Daoy (cell line): ENCODE measurements around the gene FXYD6. TPM values are rescaled to one million over a fixed set of nuclear protein-coding genes. Genes with fewer than 3 reads are reported as not detected.
A peak's percentile ranks its signal among the peaks of the same experiment; 100 is the strongest.
"Not testable (repeated sequence)": the region's sequence is repeated elsewhere in the genome, so short reads cannot be mapped to it uniquely, and the experiment has no call there.

Experiments
- DNase-seq: peaks from one replicate; pipeline ENCODE4 v3.0.0-alpha.2; 2015; ENCODE audit warnings: low read depth
- total RNA-seq: library from RNA; depleted of rRNA; stranded (reverse); fragments of >200 nt; shearing (Covaris generic); gene quantifications from 2 replicates; pipeline ENCODE4 v1.2.3, GENCODE V29; 2014; rRNA removed

FXYD6 gene
- total RNA-seq, result 15.8 and 15.9 TPM in 2 replicates

GRCh38 chr11:117876341-117877119 lies at the start of gene FXYD6:
TSS of gene FXYD6 (minus strand) at chr11:117876658. CDS start at chr11:117842776, 33,882 bp downstream.
- peak; percentile 62 for DNase-seq

DNA sequence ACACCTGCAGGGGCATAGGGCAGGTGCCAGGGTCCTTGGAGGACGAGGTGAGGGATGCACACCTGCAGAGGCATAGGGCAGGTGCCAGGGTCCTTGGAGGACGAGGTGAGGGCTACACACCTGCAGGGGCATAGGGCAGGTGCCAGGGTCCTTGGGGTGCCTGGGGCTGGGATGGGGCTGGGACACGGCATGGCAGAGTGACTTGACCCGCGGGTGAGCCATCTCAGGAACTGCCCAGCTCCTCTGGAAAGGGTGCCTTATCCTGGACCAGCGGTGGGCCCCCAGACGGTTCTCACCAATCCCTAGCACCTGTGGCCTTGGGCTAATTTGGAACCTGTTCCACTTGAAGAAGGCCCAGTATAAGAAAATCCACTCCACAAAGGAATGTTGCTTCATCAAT lies 49.7 kb upstream of the FXYD6 start:
- not testable (repeated sequence) for DNase-seq

DNA sequence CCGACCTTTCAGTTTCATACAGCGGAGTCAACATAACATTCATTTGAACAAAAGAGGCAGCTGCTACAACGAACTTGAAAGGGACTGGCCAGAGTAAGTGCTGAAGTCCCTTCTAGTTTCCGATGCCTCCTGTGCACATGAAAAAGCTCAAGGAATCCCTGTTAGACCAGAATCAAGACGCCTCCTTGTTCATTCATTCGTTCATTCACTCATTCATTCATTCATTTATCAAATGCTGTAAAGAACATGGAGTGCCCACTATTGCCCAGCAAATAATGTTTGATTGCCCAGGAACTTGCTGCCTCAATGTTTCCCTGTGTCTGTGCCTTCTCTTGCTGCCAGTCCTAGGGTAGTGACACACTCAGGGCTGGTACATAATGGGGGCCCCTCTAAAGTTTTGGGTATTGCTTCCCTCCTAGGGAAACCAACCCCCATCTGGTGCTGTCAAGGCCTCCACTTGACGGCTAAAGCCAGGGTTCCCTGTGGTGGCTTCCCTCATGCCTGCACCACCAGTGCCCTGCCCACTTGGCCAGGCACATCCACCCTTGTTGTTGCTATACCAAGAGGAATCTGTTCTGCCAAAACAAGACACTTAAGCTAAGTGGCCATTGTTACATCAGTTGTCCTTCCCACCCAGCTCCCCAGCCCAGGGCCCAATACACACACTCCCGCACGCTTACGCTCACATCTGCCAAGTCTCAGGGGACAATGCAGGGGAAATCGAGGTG lies 48.9 kb upstream of the FXYD6 start:
- DNase-seq, result no peak

DNA sequence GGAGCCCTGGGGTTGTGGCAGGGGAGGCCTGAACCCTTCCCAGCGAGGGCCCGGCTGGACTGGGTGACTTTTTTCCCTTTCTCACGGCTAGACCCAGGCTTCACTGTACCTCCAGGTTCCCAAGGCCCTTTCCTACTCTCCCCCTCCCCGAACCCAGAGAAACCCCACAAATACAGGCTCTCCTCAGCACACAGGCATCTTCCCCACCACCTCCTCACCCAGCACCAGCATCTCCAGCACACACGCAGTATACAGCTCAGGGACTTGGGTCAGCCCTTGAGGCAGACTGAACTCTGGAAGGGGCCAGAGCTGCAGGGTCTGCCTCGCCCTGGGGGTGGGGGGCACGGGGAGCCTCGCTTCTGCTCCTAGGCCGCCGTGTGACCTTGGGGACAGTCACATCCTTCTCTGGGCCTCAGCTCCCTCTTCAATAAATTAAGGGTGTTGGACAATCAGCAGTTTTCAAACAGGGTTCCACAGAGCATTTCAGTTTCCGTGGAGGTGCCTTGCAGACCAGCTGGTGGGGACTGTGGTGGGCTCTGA lies 48.2 kb upstream of the FXYD6 start:
- no peak for DNase-seq

DNA sequence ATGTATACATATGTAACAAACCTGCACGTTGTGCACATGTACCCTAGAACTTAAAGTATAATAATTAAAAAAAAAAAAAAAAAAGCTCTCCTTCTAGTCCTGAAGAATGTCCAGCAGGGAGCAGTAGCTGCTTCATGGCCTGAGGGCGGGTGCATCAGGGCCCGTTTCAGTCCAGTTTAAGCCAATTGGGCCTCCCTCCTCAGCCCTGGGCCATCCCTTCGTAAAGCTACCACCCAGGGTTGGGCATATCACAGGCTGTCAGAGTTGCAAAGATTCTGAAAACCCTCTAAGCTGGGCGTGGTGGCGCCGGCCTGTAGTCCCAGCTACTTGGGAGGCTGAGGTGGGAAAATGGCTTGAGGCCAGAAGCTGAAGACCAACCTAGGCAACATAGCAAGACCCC lies 47.3 kb upstream of the FXYD6 start:
- no peak for DNase-seq

DNA sequence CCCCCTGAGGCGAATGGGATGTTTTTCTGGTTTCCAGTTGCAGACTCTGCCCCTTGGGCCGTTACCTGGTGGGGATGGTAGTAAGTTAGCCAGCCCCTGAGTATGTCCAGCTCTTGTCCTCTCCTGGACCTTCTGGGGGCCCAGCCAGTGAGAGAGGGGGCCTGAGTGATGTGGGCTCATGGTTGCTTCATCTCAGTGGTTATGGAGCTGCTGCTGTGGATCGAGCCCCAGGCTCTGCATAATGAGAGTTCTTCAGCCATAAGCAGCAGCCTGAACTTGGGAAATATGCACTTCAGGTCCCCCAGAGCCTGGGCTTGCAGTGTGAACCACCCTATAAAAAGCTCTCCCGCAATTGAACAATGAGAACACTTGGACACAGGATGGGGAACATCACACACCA lies 46.8 kb upstream of the FXYD6 start:
- no peak for DNase-seq

DNA sequence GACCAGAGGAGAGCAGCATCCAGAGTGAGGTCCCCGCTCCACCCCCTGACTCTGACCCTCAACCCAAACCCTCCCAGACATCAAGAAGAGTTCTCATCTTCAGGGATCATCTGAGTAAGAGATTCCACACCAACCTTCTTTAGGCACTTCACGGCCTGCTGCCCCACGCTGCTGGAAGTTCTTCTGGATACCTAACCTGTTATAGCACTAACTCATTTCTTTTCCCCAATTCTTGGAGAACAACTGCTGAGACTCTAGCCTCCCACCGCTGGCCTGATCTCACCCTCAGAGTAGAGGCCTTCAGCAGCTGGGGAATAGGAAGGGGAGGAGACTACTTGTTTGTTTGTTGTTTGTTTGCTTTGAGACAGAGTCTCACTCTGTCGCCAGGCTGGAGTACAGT lies 45.4 kb upstream of the FXYD6 start:
- DNase-seq, result no peak

DNA sequence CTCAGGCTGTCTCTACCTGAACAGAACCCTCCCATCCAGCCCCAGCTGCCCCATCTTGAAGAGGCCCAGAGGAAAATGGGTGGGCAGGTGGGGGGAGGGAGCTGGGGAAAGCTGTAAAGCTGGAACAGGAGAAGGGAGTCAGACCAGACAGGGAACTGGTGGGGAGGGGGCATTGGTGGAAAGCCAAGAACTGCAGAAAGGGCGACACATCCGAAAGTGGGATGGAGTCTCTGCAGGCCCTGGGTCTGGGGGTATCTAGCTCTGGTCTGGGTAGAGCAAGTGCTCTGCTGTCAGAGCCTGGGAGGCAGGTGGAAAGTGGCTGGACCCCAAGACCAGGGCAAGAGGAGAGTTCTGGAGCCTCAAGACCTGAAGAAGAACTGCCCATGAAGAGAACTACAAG lies 45.0 kb upstream of the FXYD6 start:
- DNase-seq, result no peak

DNA sequence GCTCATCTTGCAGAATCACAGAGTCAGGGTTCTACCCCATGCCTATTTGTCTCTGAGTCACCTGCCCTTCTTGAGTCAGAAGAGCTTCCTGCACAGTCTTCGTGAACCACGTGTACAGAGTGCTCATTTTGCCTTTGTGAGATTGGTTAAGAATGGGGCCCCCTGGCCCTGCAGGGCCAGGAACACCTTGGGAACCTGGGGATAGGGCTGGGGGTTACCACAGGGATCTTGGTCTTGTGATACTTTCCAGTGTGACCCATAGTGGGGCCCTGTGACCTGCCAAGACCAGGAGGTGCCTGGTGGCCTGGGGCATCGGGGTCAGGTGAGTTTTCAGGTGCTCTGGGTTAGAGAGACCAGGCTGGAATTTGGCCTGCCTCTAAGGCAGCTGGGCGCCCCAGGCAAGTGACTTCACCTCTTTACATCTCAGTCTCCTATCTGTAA lies 43.3 kb upstream of the FXYD6 start:
- DNase-seq, result peak; percentile 41

DNA sequence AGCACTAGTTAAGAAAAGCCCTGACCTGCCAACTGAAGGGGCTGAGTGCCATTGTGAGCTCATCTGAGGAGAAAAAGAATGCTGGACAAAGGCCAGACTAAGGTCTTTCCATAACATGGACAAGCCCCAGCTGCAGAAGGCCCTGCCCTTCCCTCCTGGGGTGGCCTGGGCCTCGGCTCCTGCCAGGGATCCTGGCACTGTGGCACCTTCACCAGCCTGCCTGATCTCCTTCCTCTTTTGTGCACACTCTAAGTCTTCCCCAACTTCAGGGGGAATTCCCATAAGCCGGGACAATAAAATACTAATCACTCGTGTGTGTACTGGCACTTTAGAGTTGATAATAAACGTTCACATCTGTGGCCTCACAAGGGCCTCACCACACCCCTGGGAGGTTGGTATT lies 42.9 kb upstream of the FXYD6 start:
- no peak for DNase-seq

DNA sequence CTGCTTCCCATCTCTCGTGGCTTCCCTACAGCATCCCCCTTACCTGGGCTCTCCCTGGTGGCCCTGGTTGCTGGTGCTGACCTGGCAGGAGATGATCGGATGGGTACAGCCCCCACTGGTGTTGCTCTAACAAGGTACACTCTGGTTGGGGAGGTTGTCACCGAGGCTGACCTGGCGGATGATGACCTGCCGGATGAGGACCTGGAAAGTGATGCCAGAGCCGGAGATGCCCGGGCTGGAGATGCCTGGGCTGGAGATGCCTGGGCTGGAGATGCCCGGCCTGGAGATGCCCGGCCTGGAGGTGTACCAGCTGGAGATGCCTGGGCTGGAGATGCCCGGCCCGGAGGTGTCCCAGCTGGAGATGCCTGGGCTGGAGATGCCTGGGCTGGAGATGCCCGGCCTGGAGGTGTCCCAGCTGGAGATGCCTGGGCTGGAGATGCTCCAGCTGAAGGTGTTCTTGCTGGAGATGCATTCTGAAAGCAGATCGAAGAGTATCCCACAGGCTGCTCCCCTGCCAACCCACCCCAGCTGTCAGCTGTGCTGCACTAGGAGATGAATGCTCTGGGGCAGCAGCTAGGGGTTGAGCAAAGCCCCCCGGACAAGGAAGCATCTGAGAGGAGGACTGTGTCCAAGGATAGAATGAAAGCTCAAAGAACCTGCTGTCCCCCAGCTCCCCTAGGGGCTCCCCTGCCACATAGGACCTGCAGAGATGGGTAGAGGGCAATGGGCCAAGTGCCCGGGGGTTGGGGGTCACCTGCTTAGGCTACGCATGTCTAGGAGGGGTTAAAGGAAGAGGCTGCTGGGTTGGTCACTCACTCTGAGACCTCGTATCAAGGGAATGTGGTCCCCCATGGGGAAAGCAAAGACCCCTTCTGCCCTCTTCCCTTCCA lies 42.2 kb upstream of the FXYD6 start:
- DNase-seq, result no peak

GRCh38 chr11:117917591-117918151 lies 41.2 kb upstream of the FXYD6 start:
- no peak for DNase-seq

- DNase-seq, result no peak
Observed at GRCh38 chr11:117916956-117917355, 40.5 kb upstream of the FXYD6 start.

GRCh38 chr11:117915672-117916235 lies 39.3 kb upstream of the FXYD6 start:
- no peak for DNase-seq

DNA sequence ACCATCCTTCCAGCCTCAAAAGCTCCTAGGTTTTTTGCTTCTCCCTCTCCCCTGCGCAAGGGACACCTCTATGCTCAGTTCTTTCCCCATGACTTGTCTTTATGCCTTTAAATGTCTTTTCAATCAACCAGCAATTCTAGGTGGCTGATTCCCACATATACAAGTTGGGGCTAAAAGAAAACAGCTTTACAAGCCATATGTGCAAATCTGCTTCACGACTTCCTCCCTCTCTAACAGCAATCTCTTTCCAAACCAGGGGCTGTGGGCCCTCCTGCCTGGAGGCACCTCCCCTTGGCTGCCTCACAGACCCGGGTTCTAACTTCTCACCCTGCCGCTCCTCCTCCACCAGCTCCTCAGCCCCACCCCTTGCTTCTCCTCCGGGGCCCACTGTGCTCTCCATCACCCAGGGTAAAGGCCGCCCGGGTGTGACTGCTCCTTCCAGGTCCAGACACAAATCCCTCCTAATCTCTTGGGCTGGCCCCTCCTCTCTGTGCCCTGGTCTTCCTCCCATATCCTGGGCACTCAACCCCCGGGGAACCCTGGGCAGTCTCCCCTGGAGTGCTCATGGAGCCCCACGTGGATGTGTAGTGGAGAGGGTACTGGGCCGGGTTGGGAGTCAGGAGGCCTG lies 38.6 kb upstream of the FXYD6 start:
- DNase-seq, result no peak

- no peak for DNase-seq
Observed at GRCh38 chr11:117914398-117914761, 37.9 kb upstream of the FXYD6 start.

DNA sequence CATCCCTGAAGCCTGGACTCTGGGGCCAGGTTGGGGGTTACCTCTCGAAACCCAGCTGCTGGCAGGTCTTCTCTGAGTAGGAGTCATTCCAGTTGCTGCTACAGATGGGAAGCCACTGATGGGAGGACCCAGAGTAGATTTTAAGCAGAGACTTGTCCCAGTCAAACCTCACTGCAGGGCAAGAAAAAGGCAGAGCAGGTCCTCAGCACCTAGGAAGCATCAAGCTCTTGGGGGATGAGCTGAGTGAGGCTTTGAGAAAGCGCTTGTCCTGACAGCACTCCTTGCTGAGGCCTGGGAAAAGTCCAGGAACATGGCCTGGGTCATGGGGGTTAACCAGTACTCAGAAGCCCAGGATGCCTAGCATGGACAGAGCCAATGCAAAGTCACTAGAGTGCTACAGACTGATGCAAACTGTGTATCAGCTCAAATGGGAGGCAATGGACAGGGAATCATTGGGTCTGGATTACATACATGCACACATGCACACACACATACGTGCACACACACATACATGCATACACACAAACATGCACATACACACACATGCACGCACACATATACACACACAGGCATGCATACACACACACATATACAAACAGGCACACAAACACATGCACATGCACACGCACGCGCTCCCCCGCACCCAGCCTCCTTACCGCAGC lies 37.4 kb upstream of the FXYD6 start:
- no peak for DNase-seq

DNA sequence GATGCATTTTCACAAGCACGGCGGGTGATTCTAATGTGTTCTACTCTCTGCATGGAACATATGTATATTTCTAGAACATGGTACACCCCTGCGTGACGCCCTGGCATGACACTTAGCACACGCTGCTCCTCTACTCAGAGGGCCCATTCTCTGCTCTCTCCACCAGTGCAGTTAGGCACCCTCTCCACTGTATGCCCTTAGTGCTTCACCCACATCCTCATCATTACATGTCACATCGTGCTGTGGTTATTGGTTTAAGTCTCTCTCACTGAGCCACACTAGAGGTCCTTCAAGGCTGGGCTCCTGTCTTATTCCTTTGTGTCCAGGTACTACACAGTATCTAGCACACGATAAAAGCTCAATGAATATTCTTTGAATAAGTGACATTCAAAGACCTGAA lies 36.0 kb upstream of the FXYD6 start:
- no peak for DNase-seq

DNA sequence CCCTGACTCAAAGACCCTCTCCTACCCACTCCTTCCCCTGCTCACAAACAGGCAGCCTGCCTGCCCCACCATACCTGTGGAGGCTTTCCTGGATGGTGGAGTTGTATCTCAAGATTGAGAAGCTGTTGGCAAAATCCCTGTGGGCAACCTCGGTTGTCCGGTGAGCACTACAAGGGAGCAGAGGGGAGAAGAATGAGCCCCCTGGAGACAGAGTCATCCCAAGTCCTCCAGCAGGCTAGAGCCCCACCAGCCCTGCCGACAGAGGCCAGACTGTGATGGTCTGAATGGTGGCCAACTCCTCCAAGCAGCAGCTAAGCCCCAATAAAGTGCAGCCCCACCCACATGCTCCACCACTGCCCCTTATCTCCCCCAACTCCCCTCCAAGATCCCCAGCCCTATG lies 35.2 kb upstream of the FXYD6 start:
- DNase-seq, result no peak

- DNase-seq, result no peak
Observed at GRCh38 chr11:117910941-117911655, 34.6 kb upstream of the FXYD6 start.
